Right lobe of liver (tissue), 4 donors: ENCODE results near the gene ARHGAP44.

ENCODE experiments used
- POLR2A ChIP-seq: fragments of 450-650 bp; IDR thresholded peaks from one replicate; pipeline ENCODE4 v1.6.1; 2017; ENCODE audit warnings: antibody characterized with exemption, mild to moderate bottlenecking
- TF ChIP-seq, protein P1 (sequence below), 4 donors: fragments of 200-600 bp in 3 of 4; fragments of 450-650 bp in 1 of 4; IDR thresholded peaks; one replicate each; pipeline versions ENCODE4 v1.5.1 to v1.8.0; 2016 to 2022; ENCODE audit warnings: antibody characterized with exemption in 4 of 4, mild to moderate bottlenecking in 2 of 4
- donor health status: DM: no; HTN: no; CAD: no.
- donor health status: DM: no; HTN: no; CAD: no.
- donor health status: DM: no; HTN: yes; CAD: no.

DNA sequence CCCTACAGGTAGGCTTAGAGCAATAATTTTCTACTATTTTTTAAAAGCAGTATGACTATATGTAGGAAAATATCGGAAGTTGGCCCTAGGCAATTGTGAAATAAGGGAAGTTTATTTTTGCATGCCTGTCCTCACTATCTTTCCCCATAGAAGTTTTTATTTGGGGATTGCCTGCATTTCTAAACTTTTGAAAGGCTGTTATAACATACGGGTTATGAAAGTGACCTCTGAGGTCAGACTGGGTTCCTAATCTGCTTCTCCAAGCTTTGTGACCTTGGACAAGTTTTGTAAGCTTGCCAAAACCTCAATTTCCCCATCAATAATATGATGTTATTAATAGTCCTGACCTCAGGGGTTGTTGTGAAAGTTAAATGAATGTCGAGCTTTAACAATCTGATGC lies 67.1 kb downstream of the ARHGAP44 start:
- TF ChIP-seq, protein P1, sequence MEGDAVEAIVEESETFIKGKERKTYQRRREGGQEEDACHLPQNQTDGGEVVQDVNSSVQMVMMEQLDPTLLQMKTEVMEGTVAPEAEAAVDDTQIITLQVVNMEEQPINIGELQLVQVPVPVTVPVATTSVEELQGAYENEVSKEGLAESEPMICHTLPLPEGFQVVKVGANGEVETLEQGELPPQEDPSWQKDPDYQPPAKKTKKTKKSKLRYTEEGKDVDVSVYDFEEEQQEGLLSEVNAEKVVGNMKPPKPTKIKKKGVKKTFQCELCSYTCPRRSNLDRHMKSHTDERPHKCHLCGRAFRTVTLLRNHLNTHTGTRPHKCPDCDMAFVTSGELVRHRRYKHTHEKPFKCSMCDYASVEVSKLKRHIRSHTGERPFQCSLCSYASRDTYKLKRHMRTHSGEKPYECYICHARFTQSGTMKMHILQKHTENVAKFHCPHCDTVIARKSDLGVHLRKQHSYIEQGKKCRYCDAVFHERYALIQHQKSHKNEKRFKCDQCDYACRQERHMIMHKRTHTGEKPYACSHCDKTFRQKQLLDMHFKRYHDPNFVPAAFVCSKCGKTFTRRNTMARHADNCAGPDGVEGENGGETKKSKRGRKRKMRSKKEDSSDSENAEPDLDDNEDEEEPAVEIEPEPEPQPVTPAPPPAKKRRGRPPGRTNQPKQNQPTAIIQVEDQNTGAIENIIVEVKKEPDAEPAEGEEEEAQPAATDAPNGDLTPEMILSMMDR (IDR thresholded peaks at IDR 0.05), result no peak
- TF ChIP-seq POLR2A, result no peak
